Glomerular endothelial cell (primary cell): Measurements from ENCODE around the gene DUSP22. TPM values are rescaled to one million over a fixed set of nuclear protein-coding genes. Genes with fewer than 3 reads are reported as not detected.
"Not testable (repeated sequence)": the region's sequence is repeated elsewhere in the genome, so short reads cannot be mapped to it uniquely, and the experiment has no call there.

Source experiments
- DNase-seq: peaks from one replicate; pipeline ENCODE4 v3.0.0-alpha.2; 2011; ENCODE audit warnings: low read depth, low spot score; ENCODE audit errors: extremely low read depth
- total RNA-seq: library from RNA; depleted of rRNA; stranded (reverse); fragments of >200 nt; gene quantifications from 2 replicates; pipeline ENCODE4 v1.2.3, GENCODE V29; 2015

Gene DUSP22
- total RNA-seq, 1 donor from 2014 or later, result 44.1 TPM

DNA sequence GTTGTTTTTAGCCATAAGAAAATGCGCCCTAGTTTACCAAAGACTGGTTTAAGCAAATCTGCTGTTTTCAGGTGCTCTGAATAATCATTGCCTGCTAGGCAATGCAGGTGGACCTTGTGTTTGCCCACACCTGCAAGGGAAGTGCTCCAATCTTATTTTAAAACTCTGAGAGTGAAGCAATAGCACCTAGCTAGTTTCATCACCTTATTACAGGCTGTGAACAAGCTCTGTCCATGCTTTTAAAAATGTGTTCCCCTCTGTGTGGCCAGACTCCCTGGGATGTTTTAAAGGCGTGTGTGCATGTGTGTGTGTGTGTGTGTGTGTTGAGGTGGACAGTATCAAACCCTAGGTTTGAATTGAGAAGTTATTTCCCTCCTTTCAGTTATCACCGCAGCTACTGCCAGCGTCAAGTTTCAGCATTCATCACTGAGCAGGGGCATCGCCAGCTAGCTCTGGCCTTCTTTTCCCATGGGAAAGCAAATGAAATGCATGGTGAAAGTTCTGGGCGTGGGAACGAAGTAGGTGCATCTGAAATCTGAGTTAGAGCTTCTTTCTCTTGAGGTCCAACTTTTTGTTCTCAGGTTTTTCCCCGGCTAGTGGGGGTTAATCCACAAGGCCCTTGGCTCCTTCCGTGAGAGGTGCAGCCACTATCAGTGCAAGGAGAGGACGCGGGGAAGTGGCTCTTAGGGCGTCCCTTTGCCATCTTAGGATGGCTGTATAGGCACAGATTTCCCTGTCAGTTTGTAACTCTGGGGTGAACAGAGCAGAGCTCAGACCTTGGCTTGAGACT lies 30.8 kb downstream of the DUSP22 start:
- no peak for DNase-seq

GRCh38 chr6:323730-324088 lies 31.4 kb downstream of the DUSP22 start:
- no peak for DNase-seq

DNA sequence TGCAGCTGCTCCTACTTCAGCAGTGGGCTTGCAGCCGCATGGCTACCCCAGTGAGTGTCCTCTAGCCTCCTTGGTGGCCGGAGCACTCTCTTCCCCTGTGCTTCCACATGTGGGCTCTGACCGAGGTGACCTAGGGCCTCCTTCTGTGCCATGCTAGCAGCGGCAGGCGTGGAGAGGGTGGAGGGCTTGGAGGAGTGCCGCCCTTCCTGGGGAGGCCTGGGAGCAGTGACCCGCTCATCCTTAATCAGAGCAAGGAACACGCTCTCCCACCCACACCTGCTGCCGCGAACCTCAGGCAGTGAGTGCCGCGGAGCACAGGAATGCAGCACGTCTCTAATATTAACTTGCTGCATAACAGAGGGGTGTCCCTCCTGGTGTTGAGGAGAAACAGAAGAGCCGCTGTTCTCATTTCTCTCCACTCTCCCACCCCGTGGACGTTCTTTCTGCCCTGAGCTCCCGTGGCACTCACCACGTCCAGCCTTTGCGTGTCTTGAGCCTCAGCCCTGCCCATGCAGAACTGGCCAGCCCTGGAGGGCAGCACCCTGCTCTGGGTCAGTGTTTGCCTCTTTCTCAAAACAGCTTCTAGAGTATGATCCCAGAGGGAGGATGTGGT lies 31.9 kb downstream of the DUSP22 start:
- DNase-seq, result no peak

- no peak for DNase-seq
Measured at GRCh38 chr6:324729-325125, 32.4 kb downstream of the DUSP22 start.

DNA sequence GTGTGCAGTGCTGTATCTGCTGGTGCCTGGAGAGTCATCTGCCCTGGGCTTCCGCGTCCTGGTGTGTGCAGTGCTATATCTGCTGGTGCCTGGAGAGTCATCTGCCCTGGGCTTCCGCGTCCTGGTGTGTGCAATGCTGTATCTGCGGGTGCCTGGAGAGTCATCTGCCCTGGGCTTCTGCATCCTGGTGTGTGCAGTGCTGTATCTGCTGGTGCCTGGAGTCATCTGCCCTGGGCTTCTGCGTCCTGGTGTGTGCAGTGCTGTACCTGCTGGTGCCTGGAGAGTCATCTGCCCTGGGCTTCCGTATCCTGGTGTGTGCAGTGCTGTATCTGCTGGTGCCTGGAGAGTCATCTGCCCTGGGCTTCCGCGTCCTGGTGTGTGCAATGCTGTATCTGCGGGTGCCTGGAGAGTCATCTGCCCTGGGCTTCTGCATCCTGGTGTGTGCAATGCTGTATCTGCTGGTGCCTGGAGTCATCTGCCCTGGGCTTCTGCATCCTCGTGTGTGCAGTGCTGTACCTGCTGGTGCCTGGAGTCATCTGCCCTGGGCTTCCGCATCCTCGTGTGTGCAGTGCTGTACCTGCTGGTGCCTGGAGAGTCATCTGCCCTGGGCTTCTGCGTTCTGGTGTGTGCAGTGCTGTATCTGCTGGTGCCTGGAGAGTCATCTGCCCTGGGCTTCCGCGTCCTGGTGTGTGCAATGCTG lies 33.0 kb downstream of the DUSP22 start:
- DNase-seq, result not testable (repeated sequence)

DNA sequence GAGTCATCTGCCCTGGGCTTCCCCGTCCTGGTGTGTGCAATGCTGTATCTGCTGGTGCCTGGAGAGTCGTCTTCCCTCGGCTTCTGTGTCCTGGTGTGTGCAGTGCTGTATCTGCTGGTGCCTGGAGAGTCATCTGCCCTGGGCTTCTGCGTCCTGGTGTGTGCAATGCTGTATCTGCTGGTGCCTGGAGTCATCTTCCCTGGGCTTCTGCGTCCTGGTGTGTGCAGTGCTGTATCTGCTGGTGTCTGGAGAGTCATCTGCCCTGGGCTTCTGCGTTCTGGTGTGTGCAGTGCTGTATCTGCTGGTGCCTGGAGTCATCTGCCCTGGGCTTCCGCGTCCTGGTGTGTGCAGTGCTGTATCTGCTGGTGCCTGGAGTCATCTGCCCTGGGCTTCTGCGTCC lies 33.8 kb downstream of the DUSP22 start:
- DNase-seq, result not testable (repeated sequence)

DNA sequence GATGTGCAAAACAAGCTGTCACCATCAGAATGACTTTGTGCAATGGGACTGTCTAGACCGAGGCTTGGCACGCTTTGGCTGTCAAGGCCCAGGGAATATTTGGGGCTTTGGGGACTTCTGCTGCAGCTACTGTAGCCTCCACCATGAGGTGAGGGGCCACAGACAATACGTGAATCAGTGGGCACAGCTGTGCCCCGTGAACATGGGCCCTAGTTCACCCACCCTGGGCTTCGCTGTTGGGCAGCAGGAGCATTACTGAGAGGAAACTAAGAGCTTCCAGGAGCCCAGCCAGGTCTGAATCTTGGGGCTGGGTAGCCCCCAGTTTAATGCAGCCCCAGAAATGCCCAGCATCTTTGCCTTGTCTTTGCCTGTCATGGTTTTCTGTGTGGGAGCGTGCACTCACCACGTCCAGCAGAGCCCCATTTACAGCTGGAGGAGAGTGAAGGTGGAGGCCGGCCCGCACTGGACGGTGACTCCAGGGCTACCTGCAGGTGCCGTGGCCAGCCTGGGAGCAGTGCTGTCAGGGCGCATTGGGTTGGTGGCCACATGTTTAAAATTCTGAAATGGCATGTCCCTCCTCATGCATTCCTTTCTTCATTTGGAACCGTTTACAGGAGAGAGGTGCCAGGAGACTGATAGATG lies 34.7 kb downstream of the DUSP22 start:
- no peak for DNase-seq

DNA sequence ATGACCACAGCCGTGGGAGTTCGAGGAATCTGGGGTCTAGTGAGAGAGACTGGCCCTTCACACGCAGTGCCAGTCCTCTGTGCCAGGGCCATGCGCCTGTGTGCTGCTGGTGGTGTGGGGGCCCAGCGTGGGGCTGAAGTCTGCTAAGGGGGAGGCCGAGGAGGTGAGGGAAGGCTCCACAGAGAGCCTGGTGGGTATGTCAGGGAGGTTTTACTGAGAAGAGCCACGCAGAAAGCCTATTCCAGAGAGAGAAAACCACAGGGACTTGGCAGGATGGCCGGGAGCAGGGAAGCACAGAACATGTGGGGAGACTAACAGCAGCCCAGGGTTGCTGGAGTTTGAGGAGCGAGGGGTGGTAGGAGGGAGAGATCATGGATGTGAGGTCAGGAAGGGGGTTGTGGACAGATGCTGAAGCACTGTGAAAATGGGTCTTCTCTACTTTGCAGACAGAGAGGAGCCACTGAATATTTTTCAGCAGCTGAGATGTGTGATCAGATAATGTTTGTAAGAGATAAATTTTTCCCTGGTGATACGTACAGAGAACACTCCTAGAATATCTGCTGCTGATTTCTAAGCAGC lies 35.3 kb downstream of the DUSP22 start:
- no peak for DNase-seq

DNA sequence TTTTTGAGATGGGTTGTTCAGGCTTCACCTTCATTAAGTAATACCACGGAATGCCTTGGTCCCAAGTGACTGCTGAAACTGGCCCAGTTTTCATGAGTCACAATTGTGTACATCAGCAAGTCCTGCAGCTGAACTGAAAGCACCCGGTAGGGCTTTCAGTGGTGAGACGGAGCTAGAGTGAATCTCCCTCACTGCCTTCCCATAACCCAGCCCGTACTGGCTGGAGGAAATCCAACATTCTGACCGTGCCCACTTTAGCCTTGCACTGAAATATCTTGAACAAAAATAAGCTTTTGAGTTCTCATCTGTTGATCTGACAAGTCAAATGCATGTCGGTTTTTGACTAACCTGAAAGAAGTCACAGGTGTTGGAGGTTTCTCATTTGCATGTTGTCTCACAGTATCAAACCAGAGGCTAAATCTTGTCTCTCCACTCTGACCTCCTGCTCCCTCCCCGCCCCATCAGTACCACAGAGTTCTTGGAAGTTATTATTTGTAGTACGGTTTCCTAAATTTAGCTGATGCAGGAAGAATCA lies 35.9 kb downstream of the DUSP22 start:
- DNase-seq, result no peak

- no peak for DNase-seq
Measured at GRCh38 chr6:328924-329323, 36.6 kb downstream of the DUSP22 start.

DNA sequence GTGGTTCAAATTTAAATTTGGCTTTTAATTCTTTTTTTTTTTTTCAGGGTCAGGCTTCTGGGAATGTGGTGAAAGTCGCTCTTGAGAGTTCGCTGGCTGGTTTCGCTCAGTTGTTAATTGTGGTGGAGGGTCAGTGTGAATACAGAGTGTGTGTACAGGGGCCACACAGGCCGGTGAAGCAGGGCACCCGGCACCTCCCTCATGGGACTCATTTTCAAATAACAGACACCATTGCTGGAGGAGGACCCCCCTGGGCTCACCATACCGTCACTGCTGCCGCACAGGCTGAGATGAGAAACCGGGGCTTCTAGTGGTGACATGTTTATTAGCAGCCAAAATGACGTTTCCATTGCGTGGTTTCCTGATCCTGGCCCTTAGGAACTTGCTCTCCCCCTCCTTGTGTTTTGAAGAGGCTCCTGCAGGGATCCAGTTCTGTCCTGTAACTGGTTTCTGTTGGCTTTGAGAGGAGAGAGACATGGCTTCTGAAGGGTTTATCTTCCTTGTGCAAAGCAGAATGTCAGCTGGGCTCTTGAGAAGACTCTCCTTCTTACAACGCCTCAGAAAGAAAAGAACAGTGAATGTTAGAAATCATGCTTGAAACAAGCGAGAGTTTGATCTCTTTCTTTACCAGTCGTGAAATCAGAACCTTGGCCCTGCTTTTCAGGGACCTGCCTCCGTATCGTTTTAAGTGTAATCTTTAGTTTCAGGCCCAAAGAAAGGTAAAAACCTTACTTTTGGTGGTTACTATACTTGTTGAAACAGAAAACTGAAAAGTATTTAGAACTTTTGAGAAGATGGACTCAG lies 37.8 kb downstream of the DUSP22 start:
- DNase-seq, result no peak

GRCh38 chr6:330948-331347 lies 38.7 kb downstream of the DUSP22 start:
- DNase-seq, result no peak

- no peak for DNase-seq
Measured at GRCh38 chr6:331622-332521, 39.6 kb downstream of the DUSP22 start.

GRCh38 chr6:332671-333070 lies 40.4 kb downstream of the DUSP22 start:
- DNase-seq, result peak; percentile 34

- no peak for DNase-seq
Measured at GRCh38 chr6:333379-334002, 41.2 kb downstream of the DUSP22 start.

GRCh38 chr6:334536-335510 lies 42.5 kb downstream of the DUSP22 start:
- no peak for DNase-seq

- DNase-seq, result no peak
Measured at GRCh38 chr6:335572-335971, 43.3 kb downstream of the DUSP22 start.
